Kidney epithelial cell (primary cell): ENCODE results near the gene TTC13. TPM values are rescaled to one million over a fixed set of nuclear protein-coding genes. Genes with fewer than 3 reads are reported as not detected.

Source experiments
- DNase-seq: peaks from one replicate; pipeline ENCODE4 v3.0.0-alpha.2; 2010; ENCODE audit warnings: low read depth
- H3K27me3 ChIP-seq: 2 replicates; pipeline ENCODE4 v1.6.0; 2011; ENCODE audit warnings: low read length; ENCODE audit not compliant: control insufficient read depth, insufficient read depth
- H3K36me3 ChIP-seq: 2 replicates; pipeline ENCODE4 v1.5.1; 2011; ENCODE audit warnings: low read length; ENCODE audit not compliant: control insufficient read depth, insufficient read depth
- H3K4me3 ChIP-seq: 2 replicates; pipeline ENCODE4 v1.5.1; 2011; ENCODE audit warnings: low read depth, mild to moderate bottlenecking, control low read depth, low read length
- total RNA-seq: library from RNA; depleted of rRNA; stranded (reverse); fragments of >200 nt; gene quantifications from 2 replicates; pipeline ENCODE4 v1.2.3, GENCODE V29; 2015
- TF ChIP-seq, protein P1 (sequence below): IDR thresholded peaks from 2 replicates; pipeline ENCODE4 v1.5.1; 2011; ENCODE audit warnings: mild to moderate bottlenecking, moderate library complexity, low read length, control low read depth, inconsistent platforms; ENCODE audit not compliant: insufficient read depth, poor library complexity, severe bottlenecking

Gene TTC13
- total RNA-seq, 1 donor from 2014 or later = 8.3 TPM

- no peak overlapping the region for H3K4me3 ChIP-seq
- TF ChIP-seq, protein P1, sequence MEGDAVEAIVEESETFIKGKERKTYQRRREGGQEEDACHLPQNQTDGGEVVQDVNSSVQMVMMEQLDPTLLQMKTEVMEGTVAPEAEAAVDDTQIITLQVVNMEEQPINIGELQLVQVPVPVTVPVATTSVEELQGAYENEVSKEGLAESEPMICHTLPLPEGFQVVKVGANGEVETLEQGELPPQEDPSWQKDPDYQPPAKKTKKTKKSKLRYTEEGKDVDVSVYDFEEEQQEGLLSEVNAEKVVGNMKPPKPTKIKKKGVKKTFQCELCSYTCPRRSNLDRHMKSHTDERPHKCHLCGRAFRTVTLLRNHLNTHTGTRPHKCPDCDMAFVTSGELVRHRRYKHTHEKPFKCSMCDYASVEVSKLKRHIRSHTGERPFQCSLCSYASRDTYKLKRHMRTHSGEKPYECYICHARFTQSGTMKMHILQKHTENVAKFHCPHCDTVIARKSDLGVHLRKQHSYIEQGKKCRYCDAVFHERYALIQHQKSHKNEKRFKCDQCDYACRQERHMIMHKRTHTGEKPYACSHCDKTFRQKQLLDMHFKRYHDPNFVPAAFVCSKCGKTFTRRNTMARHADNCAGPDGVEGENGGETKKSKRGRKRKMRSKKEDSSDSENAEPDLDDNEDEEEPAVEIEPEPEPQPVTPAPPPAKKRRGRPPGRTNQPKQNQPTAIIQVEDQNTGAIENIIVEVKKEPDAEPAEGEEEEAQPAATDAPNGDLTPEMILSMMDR = no peak
- H3K36me3 ChIP-seq = no peaks in the 10 kb centered on the region
- no peak for DNase-seq
- peaks cover 18% of the 10 kb centered on the region for H3K27me3 ChIP-seq
Observed at GRCh38 chr1:230879778-230880177, 98.9 kb downstream of the TTC13 start.

GRCh38 chr1:230878591-230878990 lies 100.1 kb downstream of the TTC13 start:
- Histone ChIP-seq H3K27me3 (peaks cover 16% of the 10 kb centered on the region), H3K4me3 (no peak overlapping the region), H3K36me3 (no peaks in the 10 kb centered on the region)
- TF ChIP-seq, protein P1 = no peak
- no peak for DNase-seq

GRCh38 chr1:230877924-230878590 lies 100.6 kb downstream of the TTC13 start:
- Histone ChIP-seq H3K4me3 (no peak overlapping the region), H3K36me3 (no peaks in the 10 kb centered on the region), H3K27me3 (peaks cover 16% of the 10 kb centered on the region)
- DNase-seq = no peak
- TF ChIP-seq, protein P1 = no peak

GRCh38 chr1:230877146-230877923 lies 101.3 kb downstream of the TTC13 start:
- DNase-seq = no peak
- Histone ChIP-seq H3K36me3 (no peaks in the 10 kb centered on the region), H3K27me3 (peaks cover 16% of the 10 kb centered on the region), H3K4me3 (no peak overlapping the region)
- TF ChIP-seq, protein P1 = no peak

DNA sequence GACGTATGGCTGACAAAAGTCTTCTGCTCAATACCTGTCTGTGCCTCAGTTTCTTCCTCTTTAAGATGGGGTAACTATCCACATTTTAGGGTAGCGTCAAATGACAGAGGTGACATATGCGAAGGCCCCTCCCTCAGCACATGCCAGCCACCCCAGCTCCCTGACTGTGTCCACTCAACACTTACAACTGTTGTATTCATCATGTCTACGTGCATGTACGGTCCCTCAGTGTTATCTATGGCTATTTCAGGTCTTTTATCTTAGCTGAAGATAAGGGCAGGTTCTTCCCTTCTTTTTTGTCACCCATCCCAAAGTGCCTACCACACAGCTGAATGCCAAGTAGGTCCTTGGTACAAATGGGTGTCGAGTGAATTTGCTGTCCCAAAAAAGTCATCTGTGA lies 102.0 kb downstream of the TTC13 start:
- TF ChIP-seq, protein P1 = no peak
- no peak for DNase-seq
- Histone ChIP-seq H3K27me3 (peaks cover 16% of the 10 kb centered on the region), H3K4me3 (no peak overlapping the region), H3K36me3 (no peaks in the 10 kb centered on the region)
